K562 (cell line): ENCODE results near the gene STEAP3.

Source experiments
- CTCF ChIP-seq, 3 experiments: IDR thresholded peaks in 2 of 3; conservative IDR thresholded peaks in 1 of 3; 2 replicates each; pipeline ENCODE4 v1.5.1; 2011 to 2012; ENCODE audit warnings: low read length in 3 of 3, mild to moderate bottlenecking in 3 of 3, control low read depth in 2 of 3, improper control_type of control experiment in 1 of 3, inconsistent platforms in 1 of 3, low read depth in 1 of 3, mixed read lengths in 1 of 3, moderate library complexity in 1 of 3; ENCODE audit not compliant: insufficient read depth in 2 of 3
- POLR3A ChIP-seq: IDR thresholded peaks from 2 replicates; pipeline ENCODE4 v1.6.1; 2011; ENCODE audit warnings: borderline replicate concordance, mild to moderate bottlenecking, moderate library complexity; ENCODE audit not compliant: insufficient read length, insufficient read depth; ENCODE audit errors: extremely low read depth

GRCh38 chr2:119184512-119184911 lies 39.1 kb upstream of the STEAP3 start:
- no peak for TF ChIP-seq POLR3A
- TF ChIP-seq CTCF (IDR thresholded peaks at IDR 0.05 in 2 of 3, conservative IDR thresholded peaks at IDR 0.05 in 1 of 3; ENCODE audit: insufficient read depth in 2 of 3, low read depth in 1 of 3, low read length in 3 of 3) = no peak
